Adipocyte (in vitro differentiated cells): Measurements from ENCODE around the gene XYLT1.
"Not testable (repeated sequence)": the region's sequence is repeated elsewhere in the genome, so short reads cannot be mapped to it uniquely, and the experiment has no call there.

ENCODE experiments used
- DNase-seq: peaks from one replicate; pipeline ENCODE4 v3.0.0-alpha.2; 2015; ENCODE audit warnings: low read depth
- H3K27me3 ChIP-seq: replicated peaks from 2 replicates; pipeline ENCODE4 v1.7.0; 2013; ENCODE audit warnings: mild to moderate bottlenecking, low read length, moderate library complexity; ENCODE audit not compliant: control insufficient read depth, insufficient read depth
- H3K36me3 ChIP-seq: 2 replicates; pipeline ENCODE4 v1.7.0; 2013; ENCODE audit warnings: low read length, mild to moderate bottlenecking, moderate library complexity; ENCODE audit not compliant: control insufficient read depth, insufficient read depth, severe bottlenecking
- H3K4me1 ChIP-seq: 2 replicates; pipeline ENCODE4 v1.7.0; 2013; ENCODE audit warnings: mild to moderate bottlenecking, low read length, moderate library complexity; ENCODE audit not compliant: control insufficient read depth, insufficient read depth
- H3K4me3 ChIP-seq: 2 replicates; pipeline ENCODE4 v1.7.0; 2013; ENCODE audit warnings: mild to moderate bottlenecking, low read length, moderate library complexity
- H3K9ac ChIP-seq: 2 replicates; pipeline ENCODE4 v1.7.0; 2013; ENCODE audit warnings: mild to moderate bottlenecking, low read length, moderate library complexity
- H3K9me3 ChIP-seq: 2 replicates; pipeline ENCODE4 v1.7.0; 2013; ENCODE audit warnings: mild to moderate bottlenecking, low read length, moderate library complexity; ENCODE audit not compliant: control insufficient read depth

The XYLT1 gene

GRCh38 chr16:17482341-17482740 is 11.6 kb upstream of the XYLT1 start:
- not testable (repeated sequence) for DNase-seq, H3K4me1 ChIP-seq, H3K9ac ChIP-seq, H3K4me3 ChIP-seq, H3K36me3 ChIP-seq, H3K9me3 ChIP-seq
- peaks cover 41% of the 10 kb centered on the region for H3K27me3 ChIP-seq

DNA sequence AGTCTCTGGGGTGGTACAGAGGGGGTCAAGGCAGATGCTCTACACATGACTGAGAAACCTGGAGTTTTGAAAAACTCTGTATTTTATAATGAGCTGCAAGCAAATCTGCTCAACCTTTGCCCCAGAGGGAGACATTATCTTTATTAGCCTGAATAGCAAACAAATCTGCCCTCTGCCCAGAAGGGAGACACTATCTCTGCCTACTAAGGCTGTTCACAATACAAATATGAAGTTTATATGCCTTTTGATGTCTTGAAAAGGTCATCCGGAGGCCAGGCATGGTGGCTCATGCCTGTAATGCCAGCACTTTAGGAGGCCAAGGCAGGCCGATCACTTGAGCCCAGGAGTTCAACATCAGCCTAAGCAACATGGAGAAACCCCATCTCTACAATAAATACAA is 11.0 kb upstream of the XYLT1 start:
- H3K4me1 ChIP-seq, result peaks cover 3% of the 10 kb centered on the region
- H3K4me3 ChIP-seq, result no peak overlapping the region
- DNase-seq, result no peak
- no peak overlapping the region for H3K9ac ChIP-seq
- peaks cover 41% of the 10 kb centered on the region for H3K27me3 ChIP-seq
- no peaks in the 10 kb centered on the region for H3K36me3 ChIP-seq
- H3K9me3 ChIP-seq, result peaks cover 5% of the 10 kb centered on the region

GRCh38 chr16:17477260-17477545 is 6.4 kb upstream of the XYLT1 start:
- not testable (repeated sequence) for H3K36me3 ChIP-seq, DNase-seq, H3K9me3 ChIP-seq, H3K4me3 ChIP-seq, H3K9ac ChIP-seq
- H3K27me3 ChIP-seq, result peaks cover 25% of the 10 kb centered on the region
- peaks cover 19% of the 10 kb centered on the region for H3K4me1 ChIP-seq

GRCh38 chr16:17476414-17477259 is 5.9 kb upstream of the XYLT1 start:
- H3K36me3 ChIP-seq, result no peaks in the 10 kb centered on the region
- peaks cover 5% of the 10 kb centered on the region for H3K9me3 ChIP-seq
- DNase-seq, result peak; percentile 89
- H3K4me1 ChIP-seq, result peaks cover 24% of the 10 kb centered on the region
- no peak overlapping the region for H3K4me3 ChIP-seq
- no peak overlapping the region for H3K9ac ChIP-seq
- peaks cover 25% of the 10 kb centered on the region for H3K27me3 ChIP-seq

DNA sequence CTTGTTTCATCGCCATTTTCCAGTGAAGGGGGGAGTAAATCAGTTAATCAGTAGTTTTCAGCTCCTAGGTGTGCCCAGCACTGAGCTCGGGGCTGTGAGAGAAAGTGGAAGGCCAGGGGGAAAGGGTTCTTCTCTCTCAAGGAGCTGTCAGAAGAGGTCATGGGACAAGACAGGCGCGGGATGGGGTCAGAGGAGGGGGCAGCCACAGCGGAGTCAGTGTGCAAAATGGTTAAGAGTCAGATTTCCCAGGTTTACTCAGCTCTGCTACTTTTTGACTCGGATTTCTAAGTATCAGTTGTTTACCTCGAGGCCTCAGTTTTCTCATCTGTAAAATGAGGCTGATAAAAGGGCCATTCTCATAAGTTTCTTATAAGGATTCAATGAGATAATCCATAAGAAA is 4.3 kb upstream of the XYLT1 start:
- DNase-seq, result no peak
- no peak overlapping the region for H3K4me3 ChIP-seq
- no peak overlapping the region for H3K9ac ChIP-seq
- peaks cover 17% of the 10 kb centered on the region for H3K27me3 ChIP-seq
- no peaks in the 10 kb centered on the region for H3K36me3 ChIP-seq
- H3K9me3 ChIP-seq, result peaks cover 5% of the 10 kb centered on the region
- peaks cover 26% of the 10 kb centered on the region for H3K4me1 ChIP-seq

DNA sequence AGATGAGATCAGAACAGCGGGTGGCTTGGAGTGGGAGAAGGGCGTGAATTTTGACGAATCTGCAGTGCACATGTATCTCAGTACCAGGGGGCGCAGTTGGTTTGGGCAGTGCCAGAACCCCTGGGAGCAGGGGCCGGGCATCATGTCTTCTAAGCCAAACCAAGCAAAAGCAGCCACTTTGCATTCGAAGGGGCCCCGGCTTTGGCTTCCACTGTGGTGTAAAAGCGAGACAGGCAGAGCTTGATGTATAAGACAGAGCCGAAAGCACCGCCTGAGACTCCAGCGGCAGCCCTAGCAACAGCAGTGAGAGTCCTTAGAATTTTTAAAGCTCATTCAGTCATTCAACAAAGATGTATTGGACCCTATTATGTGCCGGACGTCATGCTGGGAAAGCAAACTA is 3.8 kb upstream of the XYLT1 start:
- H3K9ac ChIP-seq, result no peak overlapping the region
- H3K27me3 ChIP-seq, result peaks cover 11% of the 10 kb centered on the region
- peaks cover 1% of the 10 kb centered on the region for H3K9me3 ChIP-seq
- peaks cover 26% of the 10 kb centered on the region for H3K4me1 ChIP-seq
- no peak overlapping the region for H3K4me3 ChIP-seq
- no peaks in the 10 kb centered on the region for H3K36me3 ChIP-seq
- DNase-seq, result no peak

GRCh38 chr16:17474037-17474436 is 3.3 kb upstream of the XYLT1 start:
- H3K4me1 ChIP-seq, result peaks cover 28% of the 10 kb centered on the region
- peaks cover 6% of the 10 kb centered on the region for H3K27me3 ChIP-seq
- H3K9me3 ChIP-seq, result no peaks in the 10 kb centered on the region
- H3K36me3 ChIP-seq, result no peaks in the 10 kb centered on the region
- no peak overlapping the region for H3K9ac ChIP-seq
- DNase-seq, result peak; percentile 38
- no peak overlapping the region for H3K4me3 ChIP-seq

GRCh38 chr16:17471719-17472461 is 1.1 kb upstream of the XYLT1 start:
- H3K4me3 ChIP-seq, result peak overlapping the region; percentile 81
- H3K27me3 ChIP-seq, result no peaks in the 10 kb centered on the region
- H3K9ac ChIP-seq, result peak overlapping the region; percentile 87
- H3K9me3 ChIP-seq, result no peaks in the 10 kb centered on the region
- peak; percentile 82 for DNase-seq
- peaks cover 43% of the 10 kb centered on the region for H3K4me1 ChIP-seq
- H3K36me3 ChIP-seq, result no peaks in the 10 kb centered on the region

GRCh38 chr16:17470182-17470907 is 415 bp downstream of the XYLT1 start:
- Histone ChIP-seq H3K36me3 (peaks cover 10% of the 10 kb centered on the region), H3K9me3 (no peaks in the 10 kb centered on the region), H3K4me1 (peaks cover 42% of the 10 kb centered on the region), H3K4me3 (peak overlapping the region; percentile 87), H3K9ac (peak overlapping the region; percentile 87), H3K27me3 (no peaks in the 10 kb centered on the region)
- DNase-seq, result peak; percentile 66

DNA sequence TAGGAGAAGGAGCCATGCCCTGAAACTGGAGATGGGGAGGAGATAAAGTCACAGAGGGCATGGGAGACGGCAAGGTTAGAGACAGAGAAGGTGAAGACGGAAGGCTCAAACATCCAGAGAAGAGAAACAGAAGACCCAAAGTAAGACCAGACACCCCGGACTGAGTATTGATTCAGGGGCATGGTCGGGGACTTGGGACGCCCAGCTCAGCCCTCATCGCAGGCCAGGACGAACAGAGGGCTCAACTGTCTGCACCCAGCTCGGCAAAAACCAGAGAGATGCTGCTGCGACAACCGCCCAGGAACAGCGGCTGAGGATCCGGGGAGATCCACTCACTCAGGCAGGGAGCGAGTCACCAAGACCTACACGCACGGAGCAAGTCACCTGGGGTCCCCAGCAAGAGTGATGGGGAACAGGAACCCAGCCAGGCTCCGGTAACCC is 999 bp downstream of the XYLT1 start:
- peak; percentile 49 for DNase-seq
- H3K9ac ChIP-seq, result peak overlapping the region; percentile 87
- H3K4me3 ChIP-seq, result peak overlapping the region; percentile 87
- peaks cover 10% of the 10 kb centered on the region for H3K36me3 ChIP-seq
- peaks cover 42% of the 10 kb centered on the region for H3K4me1 ChIP-seq
- H3K9me3 ChIP-seq, result no peaks in the 10 kb centered on the region
- H3K27me3 ChIP-seq, result no peaks in the 10 kb centered on the region
